HG03571 (cell line): ENCODE results near the gene RBM38.

Experiments
- ATAC-seq: cut with Tn5 transposase; IDR thresholded peaks from one replicate; pipeline ENCODE4 v1.9.1; 2021; ENCODE audit not compliant: unreplicated experiment

Gene RBM38

DNA sequence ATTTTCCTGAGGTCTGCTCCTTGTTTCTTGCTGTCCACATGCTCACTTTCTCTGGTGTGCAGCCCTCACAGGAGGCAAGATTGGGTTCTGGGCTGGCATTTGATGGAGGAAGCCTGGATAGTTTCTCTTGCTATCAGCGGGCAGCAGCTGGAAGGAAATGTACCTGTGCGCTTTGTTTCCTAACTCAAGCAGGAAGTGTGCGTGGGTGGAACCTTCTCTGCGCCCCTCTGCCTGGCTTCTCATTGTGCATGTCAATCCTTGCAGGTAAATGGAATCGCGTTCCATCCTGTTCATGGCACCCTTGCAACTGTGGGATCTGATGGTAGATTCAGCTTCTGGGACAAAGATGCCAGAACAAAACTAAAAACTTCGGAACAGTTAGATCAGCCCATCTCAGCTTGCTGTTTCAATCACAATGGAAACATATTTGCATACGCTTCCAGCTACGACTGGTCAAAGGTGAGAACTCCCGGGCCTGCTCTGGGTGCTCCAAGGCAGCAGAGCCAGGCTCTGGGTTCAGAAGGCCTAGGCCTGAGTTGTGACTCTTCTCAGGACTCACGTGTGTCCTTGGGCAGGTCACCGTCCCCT is 16.8 kb upstream of the RBM38 start:
- no peak for ATAC-seq

DNA sequence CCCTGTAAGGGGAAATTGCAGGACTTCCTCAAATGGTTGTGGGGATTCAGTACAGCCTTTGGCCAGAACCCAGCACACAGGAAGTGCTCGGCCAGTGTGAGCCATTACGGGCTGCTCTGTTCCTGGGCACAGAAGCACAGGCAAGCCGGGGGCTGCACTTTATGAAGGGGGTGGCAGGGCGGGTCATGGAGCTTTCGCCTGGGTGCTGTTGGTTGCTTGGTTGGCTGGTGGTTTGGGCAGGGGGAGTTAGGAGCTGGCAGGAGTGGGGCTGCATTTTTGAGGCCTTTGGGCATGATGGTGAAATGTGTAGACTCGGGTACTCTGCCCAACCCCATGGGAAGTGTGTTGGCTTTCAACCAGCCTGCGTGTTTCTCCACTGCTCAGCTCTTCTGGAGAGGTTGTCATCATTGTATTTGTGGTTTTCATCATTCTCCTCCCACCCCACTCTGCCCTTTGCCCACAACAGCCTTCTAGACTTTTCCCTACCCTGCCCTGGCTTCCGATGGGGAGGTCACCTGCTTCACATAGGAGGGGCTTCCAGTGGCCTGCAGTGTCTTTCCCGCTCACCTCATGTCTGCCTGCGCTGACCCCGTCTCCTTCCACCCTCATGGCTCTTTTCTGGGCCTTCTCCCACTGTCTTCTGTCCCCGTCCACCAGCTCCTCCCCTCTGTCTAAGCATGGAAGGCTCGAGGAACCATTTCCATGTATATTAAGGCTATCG is 16.1 kb upstream of the RBM38 start:
- no peak for ATAC-seq

DNA sequence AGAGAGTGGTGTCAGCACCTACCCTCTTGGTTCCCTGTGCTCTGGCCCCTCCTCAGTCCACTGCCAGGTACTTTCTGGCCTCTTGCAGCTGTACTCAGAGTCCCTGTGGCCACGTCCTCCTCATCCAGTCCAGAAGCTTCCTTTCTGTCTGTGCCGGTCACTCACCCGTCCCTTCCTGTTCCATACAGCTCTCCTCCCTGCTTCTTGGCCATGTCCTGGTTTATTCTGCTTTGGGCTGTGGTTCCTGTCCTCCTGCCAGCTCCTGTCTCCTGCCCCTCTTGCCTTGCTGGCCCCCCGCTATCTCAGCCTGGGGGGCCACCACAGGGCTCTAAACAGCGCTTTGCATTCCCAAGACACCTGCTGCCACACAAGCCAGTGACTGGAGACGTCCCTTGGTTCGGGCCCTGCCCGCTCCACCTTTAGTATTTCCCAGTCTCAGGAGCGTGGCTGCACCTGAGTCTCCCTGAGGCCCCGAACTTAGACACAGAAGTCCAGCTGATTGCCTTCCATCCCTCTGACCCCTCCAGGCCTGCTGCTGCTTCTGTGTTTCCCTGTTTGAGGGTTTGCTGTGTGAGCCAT is 15.5 kb upstream of the RBM38 start:
- ATAC-seq = no peak

DNA sequence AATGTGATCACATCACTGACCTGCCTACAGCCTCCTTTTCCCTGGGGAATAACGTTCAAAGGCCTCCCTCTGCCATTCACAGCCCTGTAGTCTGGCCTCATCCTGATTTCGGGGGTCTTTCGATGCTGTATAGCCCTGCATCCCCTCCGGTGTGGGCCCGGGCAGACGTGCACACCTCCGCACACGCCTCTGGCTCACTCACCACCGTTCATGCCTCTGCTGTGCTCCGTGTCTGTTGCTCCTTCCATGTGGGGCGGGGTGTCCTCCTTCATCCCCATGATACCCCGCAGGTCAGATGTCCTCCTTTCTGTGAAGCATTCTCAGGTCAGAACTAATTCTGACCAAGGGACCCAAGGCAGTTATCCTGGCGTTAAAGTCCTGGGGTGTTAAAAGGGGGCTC is 13.8 kb upstream of the RBM38 start:
- ATAC-seq = no peak

DNA sequence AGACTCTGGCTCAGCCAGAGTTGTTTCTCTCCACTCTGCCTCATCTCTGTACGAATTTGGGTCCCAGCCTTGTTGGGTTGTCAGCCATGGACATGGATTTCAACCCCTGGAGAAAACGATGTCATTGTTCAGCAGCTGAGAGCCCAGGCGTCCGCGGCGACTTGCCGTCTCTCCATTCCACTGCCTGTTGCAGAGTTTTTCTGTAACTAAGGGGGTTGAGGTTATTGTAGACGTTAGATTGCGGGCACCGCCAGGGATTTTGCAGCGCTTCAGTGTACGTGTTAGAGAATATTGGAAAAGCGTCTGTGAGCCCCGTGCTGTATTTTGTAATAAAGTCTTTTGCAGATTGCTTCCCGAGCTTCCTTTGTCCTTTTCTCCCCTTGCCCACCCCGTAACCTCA is 13.1 kb upstream of the RBM38 start:
- no peak for ATAC-seq

DNA sequence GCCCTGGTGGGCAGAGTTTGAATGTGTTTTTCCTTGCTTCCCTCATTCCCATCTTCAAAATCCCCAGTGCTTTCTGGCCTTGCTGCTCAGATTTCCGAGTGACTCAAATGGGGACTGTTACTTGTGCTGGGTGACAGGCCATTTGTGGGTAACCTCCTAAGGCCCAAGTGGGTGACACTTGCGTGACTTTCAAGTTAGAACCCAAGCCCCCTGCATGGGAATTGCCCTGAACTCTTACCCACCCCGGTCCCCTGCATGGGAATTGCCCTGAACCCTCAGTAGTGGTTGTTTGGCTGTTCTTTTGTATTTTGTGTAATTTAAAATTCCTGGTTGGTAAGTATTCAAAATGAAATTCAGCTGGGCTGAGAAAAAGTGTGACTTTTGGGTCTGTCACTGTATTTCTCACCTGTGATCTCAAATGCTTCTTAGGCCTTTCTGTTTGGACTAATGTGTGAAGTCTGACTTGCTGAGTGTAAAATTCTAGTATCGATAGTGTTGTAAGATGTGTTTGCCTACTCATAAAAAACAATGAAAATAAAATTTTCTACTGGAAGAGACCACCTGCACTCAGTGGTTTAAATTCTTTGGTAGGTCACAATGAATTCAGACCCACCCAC is 12.4 kb upstream of the RBM38 start:
- no peak for ATAC-seq

DNA sequence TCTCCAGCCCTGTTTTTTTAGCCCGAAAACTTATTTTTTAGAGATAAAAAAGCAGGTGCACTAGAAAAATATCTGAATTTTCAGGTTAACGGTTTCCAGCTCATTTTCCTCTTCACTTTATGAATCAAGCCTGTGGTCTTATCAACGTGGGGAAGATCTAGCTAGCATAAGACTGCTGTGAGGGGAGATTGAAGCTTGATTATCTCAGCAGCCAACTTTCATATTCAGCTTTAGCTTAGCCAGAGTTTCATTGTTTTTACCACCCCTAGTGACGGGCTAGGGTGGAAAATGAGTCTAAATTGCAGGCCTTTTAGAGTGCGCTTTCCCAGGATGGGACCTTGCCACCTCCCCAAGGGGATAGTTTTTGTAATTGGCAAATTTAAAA is 11.9 kb upstream of the RBM38 start:
- ATAC-seq = no peak

DNA sequence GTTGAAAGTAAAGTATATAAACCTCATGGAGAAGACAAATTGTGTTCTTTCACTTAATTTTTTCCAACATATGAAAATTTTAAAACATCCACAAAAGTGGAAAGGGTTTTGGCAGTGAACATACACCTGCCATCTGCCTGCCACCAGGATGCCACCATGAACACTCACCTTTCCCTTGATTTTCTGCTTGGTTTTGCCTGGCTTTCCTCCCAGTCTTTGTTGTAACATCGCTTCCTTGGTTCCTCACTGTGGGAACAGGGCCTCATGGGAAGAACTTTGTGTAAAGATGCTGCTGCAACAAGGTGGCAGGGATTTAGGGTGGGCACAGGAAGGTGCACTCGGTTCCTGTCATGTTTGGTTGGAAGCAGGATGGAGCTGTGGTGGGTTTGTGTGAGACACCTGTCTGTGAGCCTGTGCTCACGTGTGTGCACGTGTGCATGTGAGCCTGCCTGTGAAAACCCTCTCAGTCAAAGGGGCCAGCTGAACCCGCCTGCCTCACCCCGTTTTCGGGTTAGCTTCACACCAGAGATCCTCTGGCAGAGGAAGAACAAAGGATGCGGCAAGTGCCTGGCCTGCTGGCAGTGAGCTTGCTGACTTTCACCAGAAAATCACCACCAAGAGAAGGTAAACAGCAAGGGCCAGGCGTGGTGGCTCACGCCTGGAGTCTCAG is 11.0 kb upstream of the RBM38 start:
- ATAC-seq = no peak

DNA sequence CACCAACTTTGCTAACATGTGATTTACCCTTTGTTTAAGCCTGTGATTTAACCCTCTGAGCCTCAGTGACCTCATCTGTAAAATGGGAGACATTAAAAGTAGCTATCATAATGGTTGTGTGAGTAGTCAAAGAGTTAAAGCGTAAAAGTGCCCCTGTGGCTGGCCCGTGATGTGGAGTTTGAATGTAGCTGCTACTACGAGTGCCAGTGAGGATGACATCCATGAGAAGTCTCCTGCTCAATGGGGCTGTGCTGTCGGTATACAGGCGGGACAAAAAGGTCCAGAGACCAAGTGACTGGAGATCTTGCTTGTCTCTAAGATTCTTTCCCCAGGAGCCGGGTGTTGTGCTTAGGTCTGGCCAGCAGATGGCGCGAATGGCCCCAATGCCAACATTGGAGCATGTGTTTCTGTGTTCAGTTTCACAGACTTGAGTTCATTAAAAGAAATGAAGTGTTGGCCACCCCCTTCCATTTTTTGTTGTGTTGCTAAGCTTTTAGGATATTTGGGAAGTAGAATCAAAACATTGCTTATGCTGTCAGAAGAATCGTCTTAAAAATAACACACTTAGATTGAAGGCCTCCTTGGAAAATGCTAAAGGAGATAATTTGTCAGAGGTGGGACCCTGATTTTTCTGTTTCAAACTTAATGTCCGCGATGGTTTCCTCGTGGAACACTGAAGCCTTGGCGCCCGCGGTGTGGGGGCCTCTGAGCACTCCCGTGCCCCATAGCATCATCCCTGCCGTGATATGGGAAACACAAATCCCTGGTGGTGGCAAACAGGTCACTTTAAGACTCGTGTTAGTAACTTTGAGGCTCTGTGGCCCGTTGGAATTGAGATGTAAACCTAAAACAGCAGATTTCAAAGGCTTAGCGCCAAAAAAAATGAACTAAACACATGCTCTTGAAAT is 9.3 kb upstream of the RBM38 start:
- ATAC-seq = peak; percentile 59

DNA sequence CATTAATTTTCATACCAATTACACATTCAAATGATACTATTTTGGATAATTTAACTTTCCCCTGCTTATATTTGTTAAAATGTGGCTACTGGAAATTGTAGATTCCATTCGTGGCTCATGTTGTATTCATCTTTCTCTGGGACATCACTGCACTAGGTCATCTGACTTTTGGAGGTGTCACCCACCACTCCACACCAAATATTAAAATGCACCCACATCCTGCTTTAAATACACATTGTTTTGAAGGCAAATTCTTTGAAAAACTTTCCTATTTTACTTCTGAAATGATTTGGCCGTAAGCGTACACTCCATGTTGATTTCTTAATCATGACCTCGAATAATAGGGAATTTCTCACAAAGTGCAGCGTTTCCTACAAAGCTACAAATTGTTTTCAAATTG is 8.7 kb upstream of the RBM38 start:
- no peak for ATAC-seq

DNA sequence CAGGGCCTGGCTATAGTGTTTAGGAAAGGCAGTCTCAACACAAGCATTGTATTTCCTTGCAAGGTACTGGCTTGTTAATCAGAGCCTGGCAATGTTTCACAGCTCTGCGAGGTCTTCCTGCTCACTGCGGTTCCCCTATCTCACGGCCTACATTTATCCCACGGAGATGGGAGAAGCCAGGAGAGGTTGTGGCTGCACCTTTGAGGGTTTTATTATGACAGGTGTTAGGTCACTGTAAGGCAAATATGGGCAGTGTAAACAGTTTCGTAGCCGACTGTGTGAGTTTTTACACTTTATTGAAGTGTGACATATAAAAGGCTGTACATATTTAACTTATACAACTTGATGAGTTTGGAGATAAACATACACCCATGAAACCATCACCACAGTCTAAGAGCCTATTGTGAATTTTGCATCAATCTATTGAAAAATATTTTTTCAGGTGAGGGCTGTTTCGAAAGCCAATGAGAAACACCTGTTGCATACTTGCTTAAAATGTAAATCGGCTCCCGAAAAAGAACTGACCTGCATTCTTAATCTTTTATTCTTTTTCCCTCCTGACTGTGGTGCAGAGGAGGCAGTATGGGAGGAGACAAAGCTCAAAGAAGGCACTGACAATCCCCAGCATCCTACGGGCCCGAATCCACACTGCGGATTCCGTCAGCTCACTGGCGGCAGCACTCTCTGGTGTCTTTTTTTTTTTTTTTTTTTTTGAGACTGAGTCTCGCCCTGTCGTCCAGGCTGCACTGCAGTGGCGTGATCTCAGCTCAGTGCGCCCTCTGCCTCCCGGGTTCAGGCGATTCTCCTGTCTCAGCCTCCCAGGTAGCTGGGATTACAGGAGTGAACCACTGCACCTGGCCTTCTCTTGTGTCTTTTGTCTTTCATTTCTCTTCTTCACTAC is 7.5 kb upstream of the RBM38 start:
- ATAC-seq = no peak

DNA sequence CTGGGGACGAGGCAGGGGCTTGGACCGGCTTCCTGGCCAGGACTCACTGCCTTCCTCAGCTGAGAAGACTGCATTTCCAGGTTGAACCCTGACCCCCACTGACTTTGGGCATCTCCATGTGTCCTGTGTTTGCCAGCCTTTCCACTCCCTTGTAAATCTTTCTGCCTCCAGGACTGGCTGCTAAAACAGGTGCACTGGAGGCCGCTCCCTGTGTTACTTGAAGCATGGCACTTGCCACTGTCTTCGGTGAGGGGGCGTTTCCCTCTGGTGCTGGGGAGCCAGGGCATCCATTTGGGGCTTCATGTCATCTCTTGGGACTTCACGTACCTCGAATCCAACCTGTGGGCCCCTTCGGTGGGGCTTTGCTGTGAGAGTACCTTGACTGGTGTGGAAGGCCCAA is 6.7 kb upstream of the RBM38 start:
- ATAC-seq = no peak

DNA sequence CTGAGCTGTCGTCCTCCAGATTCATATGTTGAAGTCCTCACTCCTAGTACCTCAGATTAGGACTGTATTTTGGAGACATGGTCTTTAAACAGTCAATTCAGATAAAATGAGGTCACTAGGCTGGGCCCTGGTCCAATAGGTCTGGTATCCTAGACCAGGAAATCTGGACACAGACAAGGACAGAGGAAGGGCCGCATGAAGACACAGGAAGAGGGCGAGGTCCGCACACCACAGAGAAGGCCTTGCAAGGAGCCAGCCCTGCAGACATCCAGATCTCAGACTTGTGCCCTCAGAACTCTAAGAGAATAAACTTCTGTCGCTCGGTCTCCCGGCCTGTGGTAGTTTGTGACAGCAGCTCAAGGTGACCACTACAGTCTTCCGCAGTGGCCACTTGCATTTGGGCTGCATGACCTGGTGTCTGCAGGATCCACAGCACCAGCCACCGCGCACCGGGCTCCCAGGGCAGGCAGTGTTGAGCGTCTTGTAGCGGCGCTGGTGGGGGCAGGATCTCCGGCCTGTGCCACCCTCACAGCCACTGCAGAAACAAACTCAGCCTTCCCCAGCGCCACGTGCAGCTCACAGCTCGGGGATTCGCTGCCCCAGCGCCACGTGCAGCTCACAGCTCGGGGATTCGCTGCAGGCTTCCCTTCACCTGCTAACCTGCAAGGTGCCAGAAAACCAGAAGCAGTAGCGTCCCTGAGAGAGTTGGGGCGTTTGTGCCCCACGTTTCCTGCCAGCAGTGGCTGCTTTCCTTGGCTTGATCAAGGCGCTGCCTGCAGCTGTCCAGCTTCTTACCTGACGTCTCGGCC is 6.0 kb upstream of the RBM38 start:
- no peak for ATAC-seq

DNA sequence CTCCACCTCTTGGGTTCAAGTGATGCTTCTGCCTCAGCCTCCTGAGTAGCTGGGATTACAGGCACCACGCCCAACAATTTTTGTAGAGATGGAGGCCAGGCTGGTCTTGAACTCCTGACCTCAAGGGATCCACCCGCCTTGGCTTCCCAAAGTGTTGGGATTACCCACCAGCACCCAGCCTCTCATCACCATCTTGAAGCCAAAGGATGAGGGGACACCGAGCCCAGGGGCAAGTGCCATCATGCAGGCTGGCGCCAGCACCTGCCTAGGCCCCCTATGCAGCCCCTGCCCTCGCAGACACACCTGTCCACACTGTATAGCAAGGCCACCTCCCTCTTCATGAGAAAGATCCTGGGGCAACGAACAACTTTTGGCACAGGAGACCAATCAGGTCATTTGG is 5.3 kb upstream of the RBM38 start:
- ATAC-seq = no peak

DNA sequence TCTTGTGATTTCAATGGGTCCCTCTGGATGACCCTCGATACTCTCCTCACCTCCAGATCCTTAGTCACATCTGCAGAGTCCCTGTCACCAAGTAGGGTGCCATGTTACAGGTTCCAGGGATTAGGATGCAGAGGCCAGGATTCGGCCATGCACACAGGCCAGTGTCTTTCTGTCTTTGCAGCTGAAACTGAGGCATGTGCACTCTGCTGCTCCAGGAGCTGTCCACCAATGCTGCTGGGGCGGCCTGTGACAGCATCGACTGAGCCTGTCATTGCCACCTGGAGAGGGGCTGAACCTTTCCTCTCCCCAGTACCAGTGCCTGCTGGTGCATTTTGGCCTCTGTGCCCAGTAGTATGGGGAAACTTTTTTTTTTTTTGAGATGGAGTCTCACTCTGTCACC is 4.4 kb upstream of the RBM38 start:
- ATAC-seq = no peak

DNA sequence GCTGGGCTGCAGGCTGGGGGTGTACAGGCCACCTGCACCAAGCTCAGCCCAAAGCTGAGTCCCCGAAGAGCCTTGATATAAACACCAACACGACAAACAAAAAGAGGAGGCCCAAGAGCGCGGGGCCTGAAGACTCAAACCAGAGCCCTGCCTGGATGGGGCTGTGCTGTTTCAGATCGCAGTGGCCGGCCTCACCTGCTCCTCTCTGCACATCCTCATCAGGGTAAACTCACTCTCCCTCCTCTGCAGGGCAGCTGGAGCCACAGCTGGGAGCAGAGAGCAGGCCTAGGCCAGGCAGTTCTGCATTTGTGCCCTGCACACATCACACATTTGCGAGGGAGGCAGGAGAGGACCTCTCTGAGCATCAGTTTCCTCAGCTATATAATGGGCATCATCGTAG is 3.7 kb upstream of the RBM38 start:
- ATAC-seq = no peak

DNA sequence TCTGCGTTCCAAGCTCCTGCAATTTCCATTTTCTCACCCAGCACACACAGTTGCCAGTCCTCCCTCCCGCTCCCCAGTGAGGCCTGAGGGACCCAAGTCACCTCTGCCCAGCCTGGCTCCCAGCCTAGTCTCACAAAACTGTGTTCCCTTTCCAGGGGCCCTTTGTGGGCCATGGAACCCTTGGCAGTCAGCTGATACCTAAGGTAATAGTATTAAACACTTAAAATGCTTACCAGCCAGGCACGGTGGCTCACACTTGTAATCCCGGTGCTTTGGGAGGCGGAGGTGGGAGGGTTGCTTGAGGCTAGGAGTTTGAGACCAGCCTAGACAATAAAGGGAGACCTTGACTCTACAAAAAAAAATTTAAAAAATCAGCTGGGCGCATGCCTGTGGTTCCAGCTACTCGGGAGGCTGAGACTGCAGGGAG is 3.2 kb upstream of the RBM38 start:
- ATAC-seq = no peak

DNA sequence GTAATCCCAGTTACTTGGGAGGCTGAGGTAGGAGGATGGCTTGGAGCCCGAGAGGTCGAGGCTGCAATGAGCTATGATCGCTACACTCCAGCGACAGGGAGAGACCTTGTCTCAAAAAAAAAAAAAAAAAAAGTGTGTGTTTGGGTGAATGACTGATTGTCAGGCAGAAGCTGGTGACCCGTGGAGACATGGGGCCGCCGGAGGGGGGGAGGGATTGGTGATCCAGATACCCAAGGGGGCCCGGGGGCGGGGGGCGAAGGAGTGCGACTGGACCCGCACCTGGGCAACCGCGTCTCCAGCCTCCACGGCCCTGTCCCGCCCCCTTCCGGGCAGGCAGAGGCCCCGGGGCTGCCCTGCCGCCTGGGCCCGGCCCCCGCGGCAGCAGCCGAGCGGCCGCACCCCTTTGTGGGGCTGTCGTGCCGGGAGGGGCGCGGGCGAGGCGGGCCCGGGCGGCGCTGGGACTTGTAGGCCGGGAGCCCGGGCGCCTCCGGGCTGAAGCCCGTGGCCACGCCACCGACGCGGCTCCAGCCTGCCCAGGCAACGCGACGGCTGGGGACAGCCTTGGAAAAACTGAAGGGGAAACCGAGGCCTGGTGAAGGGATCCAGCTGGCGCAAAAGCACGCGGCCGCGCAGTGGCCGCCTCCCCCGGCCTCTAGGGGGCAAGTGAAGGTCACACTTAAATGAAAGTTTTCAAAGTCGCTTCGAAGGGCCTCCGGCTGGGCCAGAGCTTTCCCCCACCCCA is 2.1 kb upstream of the RBM38 start:
- ATAC-seq = no peak
